ENCODE data around the gene SRXN1. TPM values are rescaled to one million over a fixed set of nuclear protein-coding genes. Genes with fewer than 3 reads are reported as not detected.

SRXN1 gene
- total and polyA plus RNA-seq, 2 donors (not counting 3 experiments of a cell fraction or from before 2014, with no cell fraction given): 19.3 to 24.9 TPM

DNA sequence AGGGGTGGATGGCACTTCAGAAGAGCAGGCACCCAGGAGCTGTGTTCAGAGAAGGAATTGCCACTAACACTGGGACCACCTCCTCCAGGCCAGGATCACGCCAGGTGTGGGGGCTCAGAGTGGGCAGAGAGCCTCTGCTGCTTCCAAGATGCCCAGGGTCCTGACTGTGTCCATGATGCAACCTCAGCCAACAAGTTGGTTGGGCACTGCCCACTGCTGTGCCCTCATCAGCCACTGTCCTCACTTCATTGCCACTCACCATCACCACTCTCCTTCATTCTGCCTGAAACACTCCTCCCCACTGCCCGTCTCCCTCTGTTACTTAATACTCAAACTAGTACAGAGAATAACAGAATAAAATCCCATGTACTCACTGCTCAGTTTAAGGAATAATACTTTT lies 26.4 kb downstream of the SRXN1 start:
- H2AFZ ChIP-seq (ENCODE audit: low read depth, low read length): no peak overlapping the region
- FAIRE-seq: no peak
- TF ChIP-seq MYC (IDR thresholded peaks at IDR 0.05; ENCODE audit: low read depth, low read length): no peak
- TF ChIP-seq MAX (IDR thresholded peaks at IDR 0.05; ENCODE audit: insufficient read depth, insufficient read length): no peak
- TF ChIP-seq, protein P1, sequence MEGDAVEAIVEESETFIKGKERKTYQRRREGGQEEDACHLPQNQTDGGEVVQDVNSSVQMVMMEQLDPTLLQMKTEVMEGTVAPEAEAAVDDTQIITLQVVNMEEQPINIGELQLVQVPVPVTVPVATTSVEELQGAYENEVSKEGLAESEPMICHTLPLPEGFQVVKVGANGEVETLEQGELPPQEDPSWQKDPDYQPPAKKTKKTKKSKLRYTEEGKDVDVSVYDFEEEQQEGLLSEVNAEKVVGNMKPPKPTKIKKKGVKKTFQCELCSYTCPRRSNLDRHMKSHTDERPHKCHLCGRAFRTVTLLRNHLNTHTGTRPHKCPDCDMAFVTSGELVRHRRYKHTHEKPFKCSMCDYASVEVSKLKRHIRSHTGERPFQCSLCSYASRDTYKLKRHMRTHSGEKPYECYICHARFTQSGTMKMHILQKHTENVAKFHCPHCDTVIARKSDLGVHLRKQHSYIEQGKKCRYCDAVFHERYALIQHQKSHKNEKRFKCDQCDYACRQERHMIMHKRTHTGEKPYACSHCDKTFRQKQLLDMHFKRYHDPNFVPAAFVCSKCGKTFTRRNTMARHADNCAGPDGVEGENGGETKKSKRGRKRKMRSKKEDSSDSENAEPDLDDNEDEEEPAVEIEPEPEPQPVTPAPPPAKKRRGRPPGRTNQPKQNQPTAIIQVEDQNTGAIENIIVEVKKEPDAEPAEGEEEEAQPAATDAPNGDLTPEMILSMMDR (IDR thresholded peaks at IDR 0.05; ENCODE audit: extremely low read depth in 1 of 2, insufficient read depth in 1 of 2, low read depth in 1 of 2, low read length in 2 of 2): no peak
- no peak for TF ChIP-seq FOS (IDR thresholded peaks at IDR 0.05; ENCODE audit: borderline replicate concordance, insufficient read depth, low read length)
- TF ChIP-seq GATA2 (IDR thresholded peaks at IDR 0.05; ENCODE audit: insufficient read depth, insufficient read length, low read depth, low read length): no peak
- no peak for TF ChIP-seq POLR2A (IDR thresholded peaks at IDR 0.05; ENCODE audit: low read depth, low read length)
- TF ChIP-seq POLR2AphosphoS5 (IDR thresholded peaks at IDR 0.05; ENCODE audit: insufficient read depth, low read depth, low read length): no peak
- no peak for TF ChIP-seq EZH2 (IDR thresholded peaks at IDR 0.05; ENCODE audit: borderline replicate concordance, low read depth, low read length, severe bottlenecking)
- no peak for TF ChIP-seq JUN (IDR thresholded peaks at IDR 0.05; ENCODE audit: borderline replicate concordance, insufficient read depth, insufficient read length, low read depth)
- H3K27me3 ChIP-seq (ENCODE audit: control insufficient read depth in 2 of 2, insufficient read depth in 2 of 2, low read length in 2 of 2): peaks cover 2 to 10% of the 10 kb centered on the region in 2 experiments
- H3K9ac ChIP-seq (replicated peaks; ENCODE audit: extremely low read depth, insufficient read depth, low read length): no peak overlapping the region
- no peaks in the 10 kb centered on the region for H3K79me2 ChIP-seq (ENCODE audit: control insufficient read depth, insufficient read depth, low read length)
- no peaks in the 10 kb centered on the region for H3K36me3 ChIP-seq (ENCODE audit: control insufficient read depth in 2 of 2, extremely low read depth in 1 of 2, insufficient read depth in 2 of 2, low read length in 2 of 2)
- POLR2A ChIA-PET: no interaction called here
- no peaks in the 10 kb centered on the region for H3K9me3 ChIP-seq (replicated peaks; ENCODE audit: control insufficient read depth, insufficient read depth, low read length)
- dilution Hi-C loops (cut with MboI; ENCODE audit: extremely low pct_ligation_motif_present, low sequenced_read_pairs) (no loop called here), intact Hi-C loops (cut with micrococcal nuclease) (no loop called here)
- no peaks in the 10 kb centered on the region for H3K4me1 ChIP-seq (ENCODE audit: control insufficient read depth, extremely low read depth, insufficient read depth, low read length)
- H3K9me1 ChIP-seq (replicated peaks; ENCODE audit: control insufficient read depth, extremely low read depth, insufficient read depth, low read length): no peaks in the 10 kb centered on the region
- CTCF ChIA-PET: interaction anchor here (1.8 kb wide), 1 partner anchor 11 kb away, joined by 3 read pairs; no protein-coding TSS in a partner anchor
- BruUV-seq (replicated peaks): no TSS peak
- DNase-seq (ENCODE audit: low read depth, low spot score): no peak
- no peak overlapping the region for H3K4me3 ChIP-seq (replicated peaks in 1 of 3; ENCODE audit: insufficient read depth in 1 of 3, low read depth in 1 of 3, low read length in 3 of 3)
- no peaks in the 10 kb centered on the region for H4K20me1 ChIP-seq (replicated peaks; ENCODE audit: control insufficient read depth, extremely low read depth, insufficient read depth, low read length)
- H3K27ac ChIP-seq (ENCODE audit: insufficient read depth, low read depth, low read length): no peak overlapping the region
- H3K4me2 ChIP-seq (ENCODE audit: insufficient read depth, low read length): no peak overlapping the region
